ENCODE measurements around the gene TYSND1.

DNA sequence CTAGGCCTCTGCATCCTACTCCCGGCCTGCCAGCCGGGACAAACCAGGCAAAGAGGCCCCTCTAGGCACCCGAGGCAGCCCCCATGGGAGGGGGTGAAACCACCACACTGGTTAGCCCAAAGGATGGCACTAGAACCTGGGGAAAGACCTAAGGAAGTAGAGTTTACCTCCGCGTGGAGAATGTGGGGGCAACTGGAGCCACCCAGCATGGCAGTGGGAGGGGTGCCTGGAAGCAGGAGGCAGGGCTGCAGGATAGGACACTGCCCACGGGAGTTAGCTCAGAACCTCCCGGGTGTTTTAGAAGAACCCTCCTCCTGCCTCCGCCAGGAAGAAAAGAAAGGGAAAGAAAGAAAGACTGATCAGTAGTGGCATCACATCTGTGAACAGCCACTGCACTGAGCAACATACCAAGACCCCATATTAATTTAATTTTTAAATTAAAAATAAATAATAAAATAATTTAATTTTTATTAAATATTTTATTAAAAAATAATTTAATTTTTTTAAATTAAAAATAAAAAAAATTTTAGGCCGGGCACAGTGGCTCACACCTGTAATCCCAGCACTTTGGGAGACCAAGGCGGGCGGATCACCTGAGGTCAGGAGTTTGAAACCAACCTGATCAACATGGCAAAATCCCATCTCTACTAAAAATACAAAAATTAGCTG is 25.1 kb downstream of the TYSND1 start:
- TF ChIP-seq, protein P1, sequence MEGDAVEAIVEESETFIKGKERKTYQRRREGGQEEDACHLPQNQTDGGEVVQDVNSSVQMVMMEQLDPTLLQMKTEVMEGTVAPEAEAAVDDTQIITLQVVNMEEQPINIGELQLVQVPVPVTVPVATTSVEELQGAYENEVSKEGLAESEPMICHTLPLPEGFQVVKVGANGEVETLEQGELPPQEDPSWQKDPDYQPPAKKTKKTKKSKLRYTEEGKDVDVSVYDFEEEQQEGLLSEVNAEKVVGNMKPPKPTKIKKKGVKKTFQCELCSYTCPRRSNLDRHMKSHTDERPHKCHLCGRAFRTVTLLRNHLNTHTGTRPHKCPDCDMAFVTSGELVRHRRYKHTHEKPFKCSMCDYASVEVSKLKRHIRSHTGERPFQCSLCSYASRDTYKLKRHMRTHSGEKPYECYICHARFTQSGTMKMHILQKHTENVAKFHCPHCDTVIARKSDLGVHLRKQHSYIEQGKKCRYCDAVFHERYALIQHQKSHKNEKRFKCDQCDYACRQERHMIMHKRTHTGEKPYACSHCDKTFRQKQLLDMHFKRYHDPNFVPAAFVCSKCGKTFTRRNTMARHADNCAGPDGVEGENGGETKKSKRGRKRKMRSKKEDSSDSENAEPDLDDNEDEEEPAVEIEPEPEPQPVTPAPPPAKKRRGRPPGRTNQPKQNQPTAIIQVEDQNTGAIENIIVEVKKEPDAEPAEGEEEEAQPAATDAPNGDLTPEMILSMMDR (conservative IDR thresholded peaks at IDR 0.05; ENCODE audit: low read depth, low read length), result no peak
- no peak for TF ChIP-seq EZH2 (IDR thresholded peaks at IDR 0.05; ENCODE audit: low read length, unreplicated experiment)

All from PC-3 (cell line).